HCT116 (cell line): ENCODE results near the gene STAT4. TPM values are rescaled to one million over a fixed set of nuclear protein-coding genes. Genes with fewer than 3 reads are reported as not detected.

Source experiments
- ATAC-seq: fragments of 200-7000 bp; cut with Tn5 transposase; 2 replicates; pipeline ENCODE4 v1.9.1; 2020; ENCODE audit warnings: mild to moderate bottlenecking, moderate library complexity
- BruUV-seq: library from RNA; stranded (reverse); fragments of 400-500 nt; replicated peaks from 2 replicates; lab custom pipeline; 2021; lab: Mats Ljungman, UMichigan
- CTCF ChIA-PET: fragments of 300-600 bp; sonication (Branson Sonifier 250); formaldehyde crosslinking; loops from one replicate; lab custom pipeline; 2021; ENCODE audit warnings: antibody characterized with exemption; lab: Charles Lee
- POLR2A ChIA-PET: fragments of 300-600, 350-600 bp; sonication (Branson Sonifier 250); formaldehyde crosslinking; loops from one replicate; lab custom pipeline; 2021; ENCODE audit warnings: antibody characterized with exemption; lab: Charles Lee
- RAD21 ChIA-PET, 2 experiments: fragments of 300-600 bp; sonication (Branson Sonifier 250); formaldehyde crosslinking; loops; one replicate each; lab custom pipeline; 2023; ENCODE audit warnings: low total read pairs in 2 of 2; ENCODE audit not compliant: uncharacterized antibody in 2 of 2, unreplicated experiment in 2 of 2, low non-redundant PET in 1 of 2; lab: Charles Lee
- DNase-seq: peaks from one replicate; pipeline ENCODE4 v3.0.0-alpha.2; 2010; ENCODE audit warnings: low read depth, low spot score
- H2AFZ ChIP-seq: fragments of 200-600 bp; shearing (Covaris generic), sonication (generic); 2 replicates; pipeline ENCODE4 v1.6.1; 2017; ENCODE audit warnings: low read depth, mixed run types, mixed read lengths, antibody characterized with exemption, low read length; ENCODE audit not compliant: poor library complexity, severe bottlenecking
- H3K27ac ChIP-seq: 2 replicates; pipeline ENCODE4 v1.5.1; 2012; ENCODE audit warnings: low read depth, low read length
- H3K27me3 ChIP-seq: fragments of 200-600 bp; sonication (generic); 2 replicates; pipeline ENCODE4 v1.6.1; 2016; ENCODE audit warnings: mixed run types, low read length, mixed read lengths; ENCODE audit not compliant: insufficient read depth
- H3K36me3 ChIP-seq, 2 experiments: fragments of 200-500 bp in 1 of 2; fragments of 200-600 bp in 1 of 2; sonication (Bioruptor generic) in 1 of 2; sonication (generic) in 1 of 2; 2 replicates each; pipeline versions ENCODE4 v1.5.1 to v1.6.1; 2014 to 2016; ENCODE audit warnings: low read length in 2 of 2, inconsistent platforms in 1 of 2, mixed read lengths in 1 of 2, mixed run types in 1 of 2; ENCODE audit not compliant: insufficient read depth in 2 of 2, control insufficient read depth in 1 of 2
- H3K4me1 ChIP-seq, 2 experiments: fragments of 200-600 bp in 1 of 2; sonication (generic) in 1 of 2; 2 replicates each; pipeline versions ENCODE4 v1.5.1 to v1.6.1; 2012 to 2017; ENCODE audit warnings: low read length in 2 of 2, inconsistent platforms in 1 of 2, mild to moderate bottlenecking in 1 of 2, mixed read lengths in 1 of 2, mixed run types in 1 of 2, moderate library complexity in 1 of 2; ENCODE audit not compliant: insufficient read depth in 2 of 2, control insufficient read depth in 1 of 2
- H3K4me2 ChIP-seq: fragments of 200-600 bp; sonication (generic); 2 replicates; pipeline ENCODE4 v1.6.1; 2017; ENCODE audit warnings: mixed run types, low read length, mixed read lengths
- H3K4me3 ChIP-seq, 2 experiments: fragments of 200-600 bp in 1 of 2; sonication (generic) in 1 of 2; replicated peaks in 1 of 2; 2 replicates each; pipeline ENCODE4 v1.5.1; 2011 to 2016; ENCODE audit warnings: low read length in 2 of 2, control low read depth in 1 of 2, low read depth in 1 of 2, mild to moderate bottlenecking in 1 of 2, mixed read lengths in 1 of 2, mixed run types in 1 of 2
- H3K79me2 ChIP-seq: fragments of 200-600 bp; sonication (generic); 2 replicates; pipeline ENCODE4 v1.6.1; 2017; ENCODE audit warnings: mild to moderate bottlenecking, mixed run types, low read length, moderate library complexity, mixed read lengths; ENCODE audit not compliant: insufficient read depth
- H3K9ac ChIP-seq: fragments of 200-600 bp; sonication (generic); 2 replicates; pipeline ENCODE4 v1.6.1; 2016; ENCODE audit warnings: low read length, mixed read lengths
- H3K9me2 ChIP-seq: fragments of 200-600 bp; sonication (generic), shearing (Covaris generic); 2 replicates; pipeline ENCODE4 v1.6.1; 2017; ENCODE audit warnings: mixed run types, mild to moderate bottlenecking, moderate library complexity; ENCODE audit not compliant: insufficient read depth
- H3K9me3 ChIP-seq, 2 experiments: fragments of 200-500 bp in 1 of 2; fragments of 200-600 bp in 1 of 2; sonication (Bioruptor generic) in 1 of 2; sonication (generic) in 1 of 2; 2 replicates each; pipeline ENCODE4 v1.6.1; 2014 to 2017; ENCODE audit warnings: low read length in 2 of 2, mixed read lengths in 2 of 2, inconsistent platforms in 1 of 2, low read depth in 1 of 2, mild to moderate bottlenecking in 1 of 2, mixed run types in 1 of 2, moderate library complexity in 1 of 2; ENCODE audit not compliant: control insufficient read depth in 1 of 2, insufficient read depth in 1 of 2
- H4K20me1 ChIP-seq: fragments of 200-600 bp; sonication (generic), shearing (Covaris generic); 2 replicates; pipeline ENCODE4 v1.6.1; 2017; ENCODE audit warnings: mixed run types, mild to moderate bottlenecking, moderate library complexity; ENCODE audit not compliant: insufficient read depth
- CBX3 ChIP-seq: IDR thresholded peaks from 2 replicates; pipeline ENCODE4 v1.6.1; 2012; ENCODE audit warnings: low read depth
- CEBPB ChIP-seq: IDR thresholded peaks from 2 replicates; pipeline ENCODE4 v1.6.1; 2012; ENCODE audit warnings: low read depth
- CTCF ChIP-seq, 3 experiments: fragments of 200-600 bp in 1 of 3; sonication (generic) in 1 of 3; IDR thresholded peaks in 2 of 3; conservative IDR thresholded peaks in 1 of 3; 2 replicates each; pipeline ENCODE4 v1.5.1; 2012 to 2017; ENCODE audit warnings: low read depth in 2 of 3, low read length in 2 of 3, antibody characterized with exemption in 1 of 3, borderline replicate concordance in 1 of 3, control low read depth in 1 of 3, mild to moderate bottlenecking in 1 of 3, mixed read lengths in 1 of 3, mixed run types in 1 of 3, moderate library complexity in 1 of 3; ENCODE audit not compliant: insufficient read depth in 1 of 3
- ELF1 ChIP-seq: IDR thresholded peaks from 2 replicates; pipeline ENCODE4 v1.6.1; 2012; ENCODE audit warnings: low read depth, borderline replicate concordance
- EZH2phosphoT487 ChIP-seq: fragments of 200-600 bp; IDR thresholded peaks from 2 replicates; pipeline ENCODE4 v1.6.1; 2018; ENCODE audit warnings: antibody characterized with exemption, borderline replicate concordance
- FOSL1 ChIP-seq: IDR thresholded peaks from 2 replicates; pipeline ENCODE4 v1.6.1; 2012; ENCODE audit warnings: low read depth
- JUND ChIP-seq: IDR thresholded peaks from 2 replicates; pipeline ENCODE4 v1.6.1; 2012
- MAX ChIP-seq: IDR thresholded peaks from 2 replicates; pipeline ENCODE4 v1.6.1; 2012
- POLR2A ChIP-seq: IDR thresholded peaks from 2 replicates; pipeline ENCODE4 v1.7.0; 2011; ENCODE audit warnings: borderline replicate concordance; ENCODE audit not compliant: insufficient read depth, insufficient read length; ENCODE audit errors: extremely low read depth
- POLR2AphosphoS5 ChIP-seq: IDR thresholded peaks from 2 replicates; pipeline ENCODE4 v1.6.1; 2011; ENCODE audit warnings: mild to moderate bottlenecking, low read depth, low read length, moderate library complexity
- RAD21 ChIP-seq: IDR thresholded peaks from 2 replicates; pipeline ENCODE4 v1.6.1; 2012; ENCODE audit warnings: low read depth, mild to moderate bottlenecking
- REST ChIP-seq: IDR thresholded peaks from 2 replicates; pipeline ENCODE4 v1.6.1; 2012; ENCODE audit warnings: low read depth
- SIN3A ChIP-seq: IDR thresholded peaks from 2 replicates; pipeline ENCODE4 v1.6.1; 2012; ENCODE audit warnings: low read depth
- SP1 ChIP-seq: IDR thresholded peaks from 2 replicates; pipeline ENCODE4 v1.6.1; 2012; ENCODE audit warnings: low read depth
- SRF ChIP-seq: IDR thresholded peaks from 2 replicates; pipeline ENCODE4 v1.6.1; 2012; ENCODE audit warnings: low read depth
- TCF7L2 ChIP-seq: IDR thresholded peaks from 2 replicates; pipeline ENCODE4 v1.7.0; 2011; ENCODE audit warnings: borderline replicate concordance, inconsistent platforms; ENCODE audit not compliant: insufficient read depth, insufficient read length; ENCODE audit errors: extremely low read depth
- YY1 ChIP-seq: IDR thresholded peaks from 2 replicates; pipeline ENCODE4 v1.6.1; 2011; ENCODE audit warnings: low read length, low read depth, moderate library complexity, mild to moderate bottlenecking; ENCODE audit not compliant: insufficient replicate concordance; ENCODE audit errors: extremely low read depth
- ZFX ChIP-seq: fragments of 450-650 bp; IDR thresholded peaks from 2 replicates; pipeline ENCODE4 v1.6.1; 2017
- intact Hi-C: fragments of 100-400 bp; cut with micrococcal nuclease; formaldehyde crosslinking; loops from 2 replicates; pipeline ENCODE4 v1.10.0; 2022
- total RNA-seq: library from RNA; stranded (reverse); gene quantifications from one replicate; pipeline ENCODE4 v1.2.1, GENCODE V29; 2021; ENCODE audit not compliant: unreplicated experiment

Gene STAT4
- total RNA-seq, 1 experiment from 2014 or later = 2.0 TPM

- Histone ChIP-seq H3K9me3 (no peaks in the 10 kb centered on the region), H3K9ac (no peak overlapping the region), H3K4me1 (peaks cover 1 to 10% of the 10 kb centered on the region in 2 experiments; a peak in 2 of 4 replicates), H3K79me2 (no peaks in the 10 kb centered on the region), H3K36me3 (no peaks in the 10 kb centered on the region), H3K27ac (no peak overlapping the region), H3K4me2 (no peak overlapping the region), H3K9me2 (no peaks in the 10 kb centered on the region)
- RAD21 ChIA-PET = no interaction called here
- POLR2A ChIA-PET = no interaction called here
- ATAC-seq = no peak
- CTCF ChIA-PET = no interaction called here
- intact Hi-C loops = no loop called here
- DNase-seq = no peak
- no peak for TF ChIP-seq POLR2AphosphoS5
- no peak for TF ChIP-seq YY1
- TF ChIP-seq EZH2phosphoT487 = no peak
- TF ChIP-seq REST = no peak
- TF ChIP-seq TCF7L2 = no peak
- TF ChIP-seq CTCF (IDR thresholded peaks at IDR 0.05 in 2 of 3, conservative IDR thresholded peaks at IDR 0.05 in 1 of 3; ENCODE audit: borderline replicate concordance in 1 of 3, insufficient read depth in 1 of 3, low read depth in 2 of 3, low read length in 2 of 3) = no peak
- no peak for TF ChIP-seq ELF1
- no peak for TF ChIP-seq SIN3A
- TF ChIP-seq SP1 = no peak
- TF ChIP-seq MAX = no peak
- TF ChIP-seq FOSL1 = no peak
- TF ChIP-seq CEBPB = no peak
- no peak for TF ChIP-seq RAD21
- TF ChIP-seq ZFX = no peak
- no peak for TF ChIP-seq JUND
- no peak for TF ChIP-seq CBX3
- no peak for TF ChIP-seq POLR2A
- TF ChIP-seq SRF = no peak
- TF ChIP-seq, all 23 proteins: peak for 0
- Histone ChIP-seq H4K20me1 (no peaks in the 10 kb centered on the region), H3K27me3 (no peaks in the 10 kb centered on the region), H2AFZ (no peak overlapping the region), H3K4me3 (no peak overlapping the region)
- BruUV-seq = no TSS peak
These were observed 124.4 kb downstream of the STAT4 start for GRCh38 chr2:191026377-191026776.
